Loucy (cell line): Measurements from ENCODE around the gene DSC1.

Source experiments
- H2AFZ ChIP-seq: fragments of 200-600 bp; sonication (generic); 2 replicates; pipeline ENCODE4 v1.6.0; 2016; ENCODE audit warnings: antibody characterized with exemption, mild to moderate bottlenecking, low read length, moderate library complexity
- H3F3A ChIP-seq: fragments of 200-600 bp; 2 replicates; pipeline ENCODE4 v1.6.0; 2016; ENCODE audit warnings: antibody characterized with exemption, low read depth, mild to moderate bottlenecking
- H3K27me3 ChIP-seq: fragments of 200-600 bp; sonication (generic); 2 replicates; pipeline ENCODE4 v1.6.1; 2014; ENCODE audit warnings: low read length, mild to moderate bottlenecking; ENCODE audit not compliant: insufficient read depth, poor library complexity, severe bottlenecking
- H3K36me3 ChIP-seq: fragments of 200-600 bp; sonication (generic); 2 replicates; pipeline ENCODE4 v1.6.1; 2016; ENCODE audit warnings: low read length; ENCODE audit not compliant: insufficient read depth
- H3K4me1 ChIP-seq: fragments of 200-600 bp; sonication (generic); 2 replicates; pipeline ENCODE4 v1.5.1; 2014; ENCODE audit warnings: low read length, mild to moderate bottlenecking; ENCODE audit not compliant: insufficient read depth, poor library complexity, severe bottlenecking
- H3K4me2 ChIP-seq: fragments of 200-600 bp; sonication (generic); 2 replicates; pipeline ENCODE4 v1.6.0; 2014; ENCODE audit warnings: antibody characterized with exemption, low read length, low read depth, mild to moderate bottlenecking; ENCODE audit not compliant: poor library complexity, severe bottlenecking
- H3K4me3 ChIP-seq: fragments of 200-600 bp; sonication (generic); 2 replicates; pipeline ENCODE4 v1.5.1; 2014; ENCODE audit warnings: low read length, mild to moderate bottlenecking, mixed read lengths; ENCODE audit not compliant: poor library complexity, severe bottlenecking
- H3K79me2 ChIP-seq: fragments of 200-600 bp; sonication (generic); 2 replicates; pipeline ENCODE4 v1.6.1; 2014; ENCODE audit warnings: low read length; ENCODE audit not compliant: insufficient read depth
- H3K9ac ChIP-seq: fragments of 200-600 bp; sonication (generic); 2 replicates; pipeline ENCODE4 v1.6.0; 2014; ENCODE audit warnings: mild to moderate bottlenecking, low read depth, low read length, moderate library complexity; ENCODE audit not compliant: poor library complexity, severe bottlenecking
- H3K9me2 ChIP-seq: fragments of 200-600 bp; sonication (generic); replicated peaks from 2 replicates; pipeline ENCODE4 v1.6.1; 2016; ENCODE audit warnings: low read depth, low read length, mixed read lengths
- H3K9me3 ChIP-seq: fragments of 200-600 bp; sonication (generic); 2 replicates; pipeline ENCODE4 v1.6.1; 2014; ENCODE audit warnings: mild to moderate bottlenecking, antibody characterized with exemption, low read length, low read depth; ENCODE audit not compliant: insufficient read depth
- H4K20me1 ChIP-seq: fragments of 200-600 bp; sonication (generic); 2 replicates; pipeline ENCODE4 v1.6.0; 2014; ENCODE audit warnings: antibody characterized with exemption, low read length, mild to moderate bottlenecking; ENCODE audit not compliant: insufficient read depth, poor library complexity, severe bottlenecking
- CTCF ChIP-seq: fragments of 200-600 bp; sonication (generic); conservative IDR thresholded peaks from 2 replicates; pipeline ENCODE4 v1.5.1; 2014; ENCODE audit warnings: mild to moderate bottlenecking, antibody characterized with exemption, low read length
- EZH2phosphoT487 ChIP-seq: fragments of 200-600 bp; IDR thresholded peaks from 2 replicates; pipeline ENCODE4 v1.6.1; 2018; ENCODE audit warnings: antibody characterized with exemption, mild to moderate bottlenecking, moderate library complexity, borderline replicate concordance

The DSC1 gene

GRCh38 chr18:31207391-31207790 is 44.7 kb upstream of the DSC1 start:
- Histone ChIP-seq H3K4me2 (no peak overlapping the region), H2AFZ (no peak overlapping the region), H3K9ac (no peak overlapping the region), H3K9me3 (no peaks in the 10 kb centered on the region), H3K36me3 (no peaks in the 10 kb centered on the region), H3K4me1 (no peaks in the 10 kb centered on the region), H3K9me2 (no peaks in the 10 kb centered on the region), H3K79me2 (no peaks in the 10 kb centered on the region), H3K27me3 (no peaks in the 10 kb centered on the region), H3F3A (no peaks in the 10 kb centered on the region), H3K4me3 (no peak overlapping the region), H4K20me1 (no peaks in the 10 kb centered on the region)
- TF ChIP-seq CTCF (no peak), EZH2phosphoT487 (no peak)

GRCh38 chr18:31206787-31207381 is 44.2 kb upstream of the DSC1 start:
- H3K4me1 ChIP-seq = no peaks in the 10 kb centered on the region
- no peaks in the 10 kb centered on the region for H3F3A ChIP-seq
- H3K9ac ChIP-seq = no peak overlapping the region
- no peak overlapping the region for H2AFZ ChIP-seq
- no peaks in the 10 kb centered on the region for H3K9me2 ChIP-seq
- no peak overlapping the region for H3K4me2 ChIP-seq
- H3K36me3 ChIP-seq = no peaks in the 10 kb centered on the region
- H3K27me3 ChIP-seq = no peaks in the 10 kb centered on the region
- no peak for TF ChIP-seq CTCF
- H4K20me1 ChIP-seq = no peaks in the 10 kb centered on the region
- H3K9me3 ChIP-seq = no peaks in the 10 kb centered on the region
- no peak overlapping the region for H3K4me3 ChIP-seq
- H3K79me2 ChIP-seq = no peaks in the 10 kb centered on the region

GRCh38 chr18:31206071-31206470 is 43.4 kb upstream of the DSC1 start:
- no peaks in the 10 kb centered on the region for H3K4me1 ChIP-seq
- H4K20me1 ChIP-seq = no peaks in the 10 kb centered on the region
- H3K9me3 ChIP-seq = no peaks in the 10 kb centered on the region
- no peak overlapping the region for H3K9ac ChIP-seq
- no peak overlapping the region for H2AFZ ChIP-seq
- TF ChIP-seq CTCF (no peak), EZH2phosphoT487 (no peak)
- no peaks in the 10 kb centered on the region for H3K79me2 ChIP-seq
- no peak overlapping the region for H3K4me2 ChIP-seq
- H3K36me3 ChIP-seq = no peaks in the 10 kb centered on the region
- no peaks in the 10 kb centered on the region for H3F3A ChIP-seq
- no peak overlapping the region for H3K4me3 ChIP-seq
- H3K9me2 ChIP-seq = no peaks in the 10 kb centered on the region
- H3K27me3 ChIP-seq = no peaks in the 10 kb centered on the region
